NCI-H2081 treated with DMSO at 0.1 percent for 48 hours (cell line): Measurements from ENCODE around the gene PELO.
"Not testable (repeated sequence)": the region's sequence is repeated elsewhere in the genome, so short reads cannot be mapped to it uniquely, and the experiment has no call there.

Source experiments
- DNase-seq: peaks from one replicate; lab custom pipeline; 2025; lab: John Stamatoyannopoulos, UW

Gene PELO

DNA sequence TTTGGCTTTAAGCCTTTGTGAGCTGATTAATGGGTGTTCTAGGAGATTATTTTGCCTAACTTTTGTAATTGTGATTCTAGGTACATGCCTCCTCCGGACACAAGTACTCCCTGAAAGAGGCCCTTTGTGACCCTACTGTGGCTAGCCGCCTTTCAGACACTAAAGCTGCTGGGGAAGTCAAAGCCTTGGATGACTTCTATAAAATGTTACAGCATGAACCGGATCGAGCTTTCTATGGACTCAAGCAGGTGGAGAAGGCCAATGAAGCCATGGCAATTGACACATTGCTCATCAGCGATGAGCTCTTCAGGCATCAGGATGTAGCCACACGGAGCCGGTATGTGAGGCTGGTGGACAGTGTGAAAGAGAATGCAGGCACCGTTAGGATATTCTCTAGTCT, 13.6 kb downstream of the PELO start:
- DNase-seq = no peak

DNA sequence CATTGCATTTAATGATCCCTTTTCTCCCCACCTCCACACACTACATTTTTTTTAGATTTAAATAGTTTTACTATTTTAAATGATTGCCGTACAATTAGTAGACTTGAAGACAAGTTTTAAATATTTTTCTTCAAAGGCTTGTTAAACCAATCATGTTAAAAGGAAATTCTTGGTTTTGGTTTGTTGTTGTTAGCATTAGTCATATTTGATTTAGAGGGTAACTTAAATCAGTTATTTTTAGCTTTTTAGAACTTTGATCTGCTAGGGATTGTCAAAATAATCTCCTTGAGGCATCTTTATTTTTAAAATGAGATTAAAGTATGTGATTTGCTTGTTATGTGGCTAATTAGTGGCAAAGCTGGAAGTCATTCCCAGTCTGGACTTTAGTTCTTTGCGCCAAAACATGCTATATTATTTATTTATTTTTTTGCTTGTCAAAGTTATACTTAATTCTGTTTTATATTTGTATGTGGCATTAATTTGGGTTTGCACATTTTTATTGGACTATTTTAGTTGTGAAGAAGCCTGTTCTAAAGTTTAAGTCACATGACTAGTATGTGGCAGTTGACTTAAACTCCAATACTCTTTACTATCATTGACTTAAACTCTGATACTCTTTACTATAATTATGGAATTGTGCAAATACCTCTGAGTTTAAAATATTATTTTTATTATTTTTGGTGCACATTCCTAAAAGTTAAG, 14.7 kb downstream of the PELO start:
- DNase-seq = no peak

GRCh38 chr5:52802974-52803336, 15.2 kb downstream of the PELO start:
- DNase-seq = no peak

DNA sequence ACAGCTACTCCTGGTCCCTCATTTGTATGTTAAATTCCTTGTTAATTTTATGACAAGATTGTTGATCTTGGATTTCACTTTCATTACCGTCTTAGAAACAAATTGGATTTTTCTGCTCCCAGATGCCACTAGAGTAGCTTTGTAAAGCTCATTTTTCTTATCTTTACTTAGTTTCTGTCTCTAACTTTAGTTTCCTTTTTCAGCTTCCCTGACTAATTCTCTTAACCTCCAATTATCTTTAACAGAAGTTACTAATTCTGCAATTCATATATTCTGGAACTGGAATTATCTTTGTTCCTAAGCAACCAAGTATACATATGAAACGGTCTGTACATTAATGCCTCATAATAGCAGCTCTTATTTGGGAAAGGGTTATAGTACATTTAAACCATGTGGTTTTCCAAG, 16.7 kb downstream of the PELO start:
- no peak for DNase-seq

DNA sequence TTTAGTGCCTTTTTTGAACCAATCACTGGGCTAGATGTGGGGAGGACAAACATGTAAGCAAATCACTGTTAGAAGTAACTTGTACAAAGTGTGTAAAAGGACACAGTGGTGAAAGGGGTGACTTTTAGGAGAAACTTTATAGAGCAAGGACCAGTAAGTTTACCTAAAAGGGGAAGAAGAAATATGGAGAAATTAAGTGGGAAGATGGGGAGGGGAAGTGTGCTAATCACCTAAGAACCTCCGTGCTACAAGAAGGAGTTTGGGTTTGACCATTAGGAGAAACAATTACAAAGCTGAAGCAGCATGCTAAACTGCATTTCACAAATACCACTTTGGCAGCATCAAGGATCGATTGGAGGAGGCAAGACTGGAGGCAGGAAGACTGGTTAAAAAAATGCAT, 17.3 kb downstream of the PELO start:
- DNase-seq = no peak

DNA sequence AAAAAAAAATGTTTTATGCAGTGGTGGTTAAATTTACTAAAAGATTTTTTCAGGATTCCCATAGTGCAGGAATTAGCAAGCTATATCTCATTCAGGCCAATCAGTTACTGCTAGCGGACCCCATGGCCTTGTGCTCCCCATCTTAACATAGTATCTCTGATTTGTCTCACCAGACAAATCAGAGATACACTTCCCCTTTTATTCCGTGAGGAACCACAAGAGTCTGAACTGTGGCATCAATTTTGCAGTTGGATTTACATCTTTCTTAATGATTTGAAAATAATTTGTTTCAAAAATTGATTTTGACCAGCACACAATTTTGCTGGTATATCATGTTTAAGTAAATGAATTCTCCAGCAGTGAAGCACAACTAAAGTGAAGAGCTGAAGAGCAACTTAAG, 17.9 kb downstream of the PELO start:
- no peak for DNase-seq

GRCh38 chr5:52807037-52807436, 19.3 kb downstream of the PELO start:
- DNase-seq = no peak

DNA sequence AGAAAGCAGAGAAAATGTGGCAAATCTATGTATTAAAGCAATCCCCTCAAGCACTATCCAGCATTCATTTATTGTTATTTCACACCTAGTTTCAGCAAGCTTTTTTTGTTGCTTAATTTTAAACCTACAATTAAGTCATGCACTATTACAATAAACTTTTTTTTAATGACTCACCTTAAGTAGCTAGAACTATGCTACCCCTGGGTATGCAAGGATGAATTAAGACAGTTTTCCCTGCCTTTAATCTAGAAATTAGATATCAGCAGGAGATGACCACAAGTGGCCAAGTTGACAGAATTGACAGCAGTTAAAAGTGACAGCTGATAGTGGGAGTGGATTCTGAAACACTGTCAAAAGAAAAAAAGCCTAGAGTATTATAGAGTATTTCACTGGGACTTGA, 20.0 kb downstream of the PELO start:
- no peak for DNase-seq

GRCh38 chr5:52808316-52808901, 20.7 kb downstream of the PELO start:
- no peak for DNase-seq

GRCh38 chr5:52809884-52810283, 22.2 kb downstream of the PELO start:
- no peak for DNase-seq

- no peak for DNase-seq
Observed at GRCh38 chr5:52810426-52810825, 22.7 kb downstream of the PELO start.

DNA sequence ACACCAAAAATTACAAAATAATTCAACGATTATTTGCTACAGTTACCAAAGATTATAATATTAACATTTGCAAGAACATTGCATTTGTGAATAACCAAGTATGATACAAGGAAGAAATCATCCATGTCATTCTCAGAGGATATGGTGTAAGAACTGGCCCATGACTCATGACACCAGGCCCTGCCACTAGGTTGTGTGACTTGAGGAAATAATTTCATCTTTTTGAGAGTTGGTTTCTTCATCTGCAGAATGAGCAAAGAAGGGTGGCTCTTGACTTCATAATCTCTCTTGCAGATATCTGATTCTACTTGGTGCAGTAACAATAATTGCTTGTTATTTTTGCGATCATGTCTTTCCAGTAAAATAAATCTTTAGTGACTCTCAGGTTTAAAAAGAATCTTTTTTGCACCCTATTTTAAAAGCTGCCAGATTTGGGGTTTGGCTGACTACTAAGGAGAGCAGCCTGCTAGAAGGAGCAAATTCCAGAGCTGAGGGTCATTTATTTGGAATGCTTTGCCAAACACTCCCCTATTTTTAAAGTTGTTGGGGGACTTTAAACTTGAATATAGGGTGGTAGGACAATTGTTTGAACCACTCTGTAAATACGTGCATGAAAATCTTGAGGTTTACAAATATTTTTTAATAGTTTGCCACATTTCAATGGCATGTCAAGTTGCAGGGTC, 23.5 kb downstream of the PELO start:
- no peak for DNase-seq

DNA sequence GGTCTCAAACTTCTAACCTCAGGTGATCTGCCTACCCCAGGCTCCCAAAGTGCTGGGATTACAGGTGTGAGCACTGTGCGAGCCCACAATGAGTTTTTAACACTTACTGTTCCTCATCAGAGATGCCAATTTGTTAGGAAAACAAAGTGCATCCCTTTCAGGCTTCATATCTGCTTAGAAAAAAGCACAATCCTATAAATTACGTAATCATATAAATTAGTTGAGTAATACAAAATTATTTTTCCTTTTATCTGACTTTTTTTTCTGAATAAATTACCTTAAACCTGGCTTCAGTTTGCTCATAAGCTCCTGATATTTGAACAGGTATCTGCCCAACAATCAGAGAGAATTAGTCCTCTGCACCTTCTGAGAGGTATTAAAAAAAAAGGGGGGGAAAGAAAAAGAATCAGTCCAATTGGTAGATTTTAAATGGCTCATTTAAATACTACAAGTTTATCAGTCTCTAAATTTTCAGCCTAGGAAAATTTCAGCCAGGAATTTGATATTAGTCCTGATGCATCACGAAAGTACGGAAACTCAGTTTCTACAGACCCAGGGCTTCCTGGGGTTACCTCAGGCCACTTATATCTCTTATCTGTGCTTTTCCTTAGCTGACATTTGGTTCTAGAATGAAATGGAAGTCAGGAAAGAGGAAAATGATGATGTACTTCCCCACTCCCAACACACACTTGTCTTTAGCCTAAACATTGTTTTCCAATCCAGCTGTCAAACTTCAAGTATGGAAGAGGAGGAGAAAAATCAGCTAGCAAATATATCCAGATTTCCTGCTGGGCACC, 26.8 kb downstream of the PELO start:
- DNase-seq = no peak

DNA sequence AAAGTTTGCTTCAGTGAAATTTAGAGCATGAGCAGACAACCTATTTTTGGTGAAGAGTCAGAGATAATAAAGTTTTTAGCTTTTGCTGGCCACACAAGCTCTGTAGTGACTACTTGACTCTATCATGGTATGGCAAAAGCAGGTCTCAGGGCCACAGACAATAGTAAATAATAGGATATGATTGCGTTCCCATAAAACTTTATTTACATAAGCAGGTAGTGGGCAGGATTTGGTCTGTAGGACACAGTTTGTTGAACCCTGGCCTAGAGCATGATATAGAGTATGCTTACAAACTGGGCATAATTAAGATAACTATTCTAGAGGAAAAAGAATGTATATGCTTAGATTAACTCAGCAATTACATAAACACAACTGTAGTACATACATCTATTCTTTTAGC, 30.1 kb downstream of the PELO start:
- no peak for DNase-seq

DNA sequence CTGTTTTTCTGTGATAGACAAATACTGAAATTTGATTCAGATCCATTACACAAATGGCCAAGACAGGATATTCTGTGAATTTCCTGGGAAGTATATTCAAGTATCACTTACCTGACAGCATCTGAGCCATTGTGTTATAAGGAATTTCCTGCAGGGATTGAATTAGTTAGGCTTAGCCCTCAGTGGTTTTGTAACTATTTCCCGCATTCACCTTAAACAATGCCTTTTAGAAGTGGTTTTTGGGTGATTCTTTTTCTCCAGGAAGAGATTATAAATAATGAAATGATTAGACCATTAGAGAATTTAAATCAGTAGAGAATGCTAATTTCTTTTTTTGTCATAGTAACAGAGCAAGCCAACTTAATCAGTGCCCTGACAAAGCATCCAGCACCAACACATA, 30.6 kb downstream of the PELO start:
- DNase-seq = no peak

DNA sequence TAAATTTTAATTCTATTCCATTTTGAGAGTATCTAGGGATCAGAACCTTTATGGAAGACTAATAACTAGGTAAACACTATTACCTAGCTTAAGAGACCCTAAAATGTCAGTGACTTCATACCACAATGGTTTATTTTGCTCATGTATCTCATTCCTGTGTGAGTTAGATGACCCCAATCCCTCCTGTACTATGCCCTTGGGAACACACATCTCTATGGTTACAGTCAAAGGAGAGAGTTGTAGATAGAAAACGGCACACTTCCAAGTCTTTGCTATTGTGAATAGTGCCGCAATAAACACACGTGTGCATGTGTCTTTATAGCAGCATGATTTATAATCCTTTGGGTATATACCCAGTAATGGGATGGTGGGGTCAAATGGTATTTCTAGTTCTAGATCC, 31.1 kb downstream of the PELO start:
- DNase-seq = not testable (repeated sequence)

GRCh38 chr5:52821901-52822300, 34.2 kb downstream of the PELO start:
- DNase-seq = no peak

GRCh38 chr5:52822437-52822836, 34.7 kb downstream of the PELO start:
- no peak for DNase-seq

GRCh38 chr5:52824827-52825226, 37.1 kb downstream of the PELO start:
- DNase-seq = no peak

DNA sequence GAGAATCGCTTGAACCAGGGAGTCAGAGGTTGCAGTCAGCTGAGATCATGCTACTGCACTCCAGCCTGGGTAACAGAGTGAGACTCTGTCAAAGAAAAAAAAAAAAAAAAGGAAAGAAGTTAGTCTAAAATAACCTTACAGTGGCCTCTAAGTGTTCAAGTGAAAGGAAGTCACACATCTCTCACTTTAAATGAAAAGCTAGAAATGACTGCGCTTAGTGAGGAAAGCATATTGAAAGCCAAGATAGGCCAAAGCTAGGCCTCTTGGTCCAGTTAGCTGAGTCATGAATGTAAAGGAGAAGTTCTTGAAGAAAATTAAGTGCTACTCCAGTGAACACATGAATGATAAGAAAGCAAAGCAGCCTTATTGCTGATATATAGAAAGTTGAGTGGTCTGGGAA, 38.1 kb downstream of the PELO start:
- no peak for DNase-seq

DNA sequence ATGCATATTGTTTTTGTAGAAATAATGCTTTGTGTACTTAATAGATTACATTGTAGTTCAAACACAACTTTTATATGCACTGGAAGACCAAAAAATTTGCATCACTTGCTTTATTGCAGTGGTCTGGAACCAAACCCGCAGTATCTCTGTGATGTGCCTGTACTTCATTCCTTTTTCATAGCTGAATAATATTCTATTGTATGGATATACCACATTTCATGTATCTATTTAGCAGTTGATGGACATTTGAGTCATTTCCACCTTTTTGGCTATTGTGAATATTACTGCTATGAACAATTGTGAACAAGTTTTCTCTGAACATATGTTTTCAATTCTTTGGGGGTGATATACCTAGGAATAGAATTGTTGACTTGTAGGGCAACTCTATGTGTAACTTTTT, 40.1 kb downstream of the PELO start:
- DNase-seq = no peak

DNA sequence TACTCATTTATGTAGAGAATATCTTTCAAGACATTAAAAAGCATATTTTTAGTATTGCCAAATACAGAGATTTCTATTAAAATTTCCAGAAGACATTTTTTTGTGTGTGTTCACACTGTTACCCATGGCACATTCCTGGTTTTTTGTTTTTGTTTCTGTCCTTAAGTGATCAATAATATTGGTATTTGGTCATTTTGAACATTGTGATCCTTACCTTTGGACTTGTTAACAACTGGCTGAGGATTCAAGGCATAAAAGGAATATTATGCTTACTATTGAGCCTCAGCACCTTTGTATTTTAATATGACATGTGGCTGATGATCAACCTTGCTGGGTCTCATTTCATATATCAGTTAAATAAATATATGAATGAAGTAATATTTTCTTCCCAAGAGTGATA, 41.9 kb downstream of the PELO start:
- no peak for DNase-seq

DNA sequence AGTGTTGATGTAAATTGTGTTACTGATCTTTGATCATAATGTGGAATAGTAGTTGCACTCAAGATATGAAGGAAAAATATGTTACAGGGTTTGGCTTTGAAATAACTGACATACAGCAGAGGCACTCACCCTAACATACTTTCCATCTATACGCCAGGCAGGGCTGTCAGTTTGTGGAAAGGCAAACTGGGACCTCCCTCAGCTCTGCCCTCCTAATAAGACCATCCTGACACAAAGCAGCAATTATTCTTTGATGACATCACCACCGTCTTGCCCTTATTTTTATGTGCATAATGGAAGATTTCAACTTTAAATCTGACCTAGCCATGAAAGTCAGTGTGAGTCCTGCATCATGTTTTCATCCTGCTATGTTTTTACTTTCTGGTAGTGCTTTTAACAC, 42.9 kb downstream of the PELO start:
- DNase-seq = no peak
